K562 (cell line): ENCODE measurements around the gene FAM199X. TPM values are rescaled to one million over a fixed set of nuclear protein-coding genes. Genes with fewer than 3 reads are reported as not detected.

Experiments
- CHD4 ChIP-seq: fragments of 200-600 bp; sonication (generic); IDR thresholded peaks from 3 replicates; pipeline ENCODE4 v1.6.1; 2012; ENCODE audit warnings: low read depth, mild to moderate bottlenecking, mixed read lengths, low read length, inconsistent platforms; ENCODE audit not compliant: insufficient read depth, insufficient replicate concordance, poor library complexity, severe bottlenecking
- CTCFL ChIP-seq: IDR thresholded peaks from 2 replicates; pipeline ENCODE4 v1.6.1; 2011; ENCODE audit warnings: borderline replicate concordance, low read depth, mild to moderate bottlenecking, moderate library complexity, low read length; ENCODE audit not compliant: insufficient read depth, poor library complexity, severe bottlenecking
- FOSL1 ChIP-seq: fragments of 200-800 bp; sonication (Bioruptor generic); conservative IDR thresholded peaks from 2 replicates; pipeline ENCODE4 v1.6.1; 2016; ENCODE audit warnings: missing genetic modification characterization, missing compliant biosample characterization
- HDGF ChIP-seq: fragments of 450-650 bp; IDR thresholded peaks from 2 replicates; pipeline ENCODE4 v1.6.1; 2016
- HOXB6 ChIP-seq: fragments of 250-450 bp; sonication (Bioruptor Pico); IDR thresholded peaks from 2 replicates; pipeline ENCODE4 v1.5.1; 2022; ENCODE audit warnings: mild to moderate bottlenecking, borderline replicate concordance
- IRF9 ChIP-seq: fragments of 450-650 bp; IDR thresholded peaks from 2 replicates; pipeline ENCODE4 v1.6.1; 2016; ENCODE audit warnings: missing biosample characterization, missing genetic modification characterization
- KAT8 ChIP-seq: fragments of 450-650 bp; IDR thresholded peaks from 2 replicates; pipeline ENCODE4 v1.6.1; 2016; ENCODE audit warnings: low read depth, mild to moderate bottlenecking
- L3MBTL2 ChIP-seq: fragments of 450-650 bp; IDR thresholded peaks from 2 replicates; pipeline ENCODE4 v1.6.1; 2016; ENCODE audit warnings: mild to moderate bottlenecking, moderate library complexity
- MIER1 ChIP-seq: fragments of 450-650 bp; IDR thresholded peaks from 2 replicates; pipeline ENCODE4 v1.6.1; 2016; ENCODE audit warnings: antibody characterized with exemption, mild to moderate bottlenecking, low read depth
- NFE2L1 ChIP-seq: fragments of 450-650 bp; IDR thresholded peaks from 2 replicates; pipeline ENCODE4 v1.6.1; 2016; ENCODE audit warnings: missing genetic modification characterization, low read depth, mild to moderate bottlenecking, missing compliant biosample characterization, moderate library complexity, borderline replicate concordance
- PKNOX1 ChIP-seq: fragments of 450-650 bp; IDR thresholded peaks from 2 replicates; pipeline ENCODE4 v1.6.1; 2016
- TAF15 ChIP-seq: fragments of 200-400 bp; formaldehyde crosslinking; IDR thresholded peaks from 2 replicates; pipeline ENCODE4 v1.6.1; 2017; ENCODE audit warnings: mild to moderate bottlenecking, low read depth, low read length, moderate library complexity
- ZBTB5 ChIP-seq: fragments of 450-650 bp; IDR thresholded peaks from 2 replicates; pipeline ENCODE4 v1.6.1; 2017; ENCODE audit warnings: antibody characterized with exemption
- ZKSCAN1 ChIP-seq: fragments of 150-350 bp; IDR thresholded peaks from 2 replicates; pipeline ENCODE4 v1.6.1; 2016; ENCODE audit warnings: low read depth, low read length
- ZNF121 ChIP-seq: sonication (generic); formaldehyde crosslinking; conservative IDR thresholded peaks from 2 replicates; pipeline ENCODE4 v1.8.0; 2022; ENCODE audit warnings: missing genetic modification reagents
- ZNF347 ChIP-seq: fragments of 450-650 bp; formaldehyde crosslinking; IDR thresholded peaks from 2 replicates; pipeline ENCODE4 v1.4.0; 2020; ENCODE audit warnings: low read depth, mild to moderate bottlenecking, moderate library complexity
- ZNF561 ChIP-seq: fragments of 450-650 bp; formaldehyde crosslinking; conservative IDR thresholded peaks from 2 replicates; pipeline ENCODE4 v1.4.0; 2020; ENCODE audit warnings: mild to moderate bottlenecking, moderate library complexity
- ZNF695 ChIP-seq: fragments of 450-650 bp; formaldehyde crosslinking; IDR thresholded peaks from 2 replicates; pipeline ENCODE4 v1.4.0; 2020; ENCODE audit warnings: mild to moderate bottlenecking, moderate library complexity
- ZZZ3 ChIP-seq: fragments of 450-650 bp; IDR thresholded peaks from 2 replicates; pipeline ENCODE4 v1.6.1; 2016; ENCODE audit warnings: antibody characterized with exemption, mild to moderate bottlenecking, moderate library complexity
- polyA plus RNA-seq, 8 experiments: library from polyadenylated mRNA; depleted of rRNA in 4 of 8; stranded (reverse) in 5 of 8; unstranded in 3 of 8; fragments of >200 nt; fragmentation: Nextera tagmentation in 2 of 8; fragmentation: Illumina TruSeq in 1 of 8; extraction: Ambion mirVana in 2 of 8; extraction: Trizol in 1 of 8; gene quantifications; 2 replicates each; pipeline versions ENCODE4 v1.2.1 to v1.2.3, GENCODE V29; 2011 to 2014; ENCODE audit warnings: inconsistent platforms in 1 of 8, missing spikeins in 1 of 8
- total RNA-seq, 7 experiments: library from RNA; depleted of rRNA in 6 of 7; stranded (reverse); fragments of >200 nt in 6 of 7; fragmentation: Illumina TruSeq in 2 of 7; extraction: Trizol in 2 of 7; gene quantifications; 2 replicates each; pipeline versions ENCODE4 v1.2.1 to v1.2.3, GENCODE V29; 2011 to 2021; ENCODE audit warnings: low replicate concordance in 1 of 7

FAM199X gene
- total and polyA plus RNA-seq, 9 of the 15 experiments (the other 6 are each of a cell fraction or from before 2014, with no cell fraction given): 4.6 to 22.2 (median 13.7) TPM

- TF ChIP-seq FOSL1 (tag) (peak; percentile 31; the same call in 1 of the 2 replicates), ZNF561 (CRISPR knock-in tag) (no peak), ZNF121 (CRISPR knock-in tag) (no peak), ZZZ3 (peak; percentile 64; the same call in 1 of the 2 replicates), ZNF695 (CRISPR knock-in tag) (no peak), IRF9 (tag) (no peak), ZNF347 (CRISPR knock-in tag) (no peak), PKNOX1 (peak; percentile 82), MIER1 (0 out of 2 replicates have a peak, but pooled peaks have one; percentile 42), CHD4 (no peak), L3MBTL2 (peak; percentile 58; the same call in 1 of the 2 replicates), ZBTB5 (no peak), ZKSCAN1 (0 out of 2 replicates have a peak, but pooled peaks have one; percentile 64), HOXB6 (CRISPR knock-in tag) (no peak), NFE2L1 (tag) (no peak), HDGF (no peak), KAT8 (peak; percentile 81; the same call in 1 of the 2 replicates), TAF15 (no peak), CTCFL (no peak)
Measured at GRCh38 chrX:104156630-104157529, 9.4 kb upstream of the FAM199X start, which contains the start of gene SLC25A53 (continued).
